Uterus (tissue), 2 donors: ENCODE results near the gene PLA2G2E.

Experiments
- POLR2A ChIP-seq, 2 donors: fragments of 450-650 bp; IDR thresholded peaks; one replicate each; pipeline ENCODE4 v1.6.1; 2016; ENCODE audit warnings: antibody characterized with exemption in 2 of 2, mild to moderate bottlenecking in 1 of 2, moderate library complexity in 1 of 2
- TF ChIP-seq, protein P1 (sequence below), 4 experiments: fragments of 200-600 bp in 2 of 4; fragments of 450-650 bp in 2 of 4; sonication (generic) in 2 of 4; IDR thresholded peaks; one replicate each; pipeline ENCODE4 v1.5.1; 2016 to 2019; ENCODE audit warnings: antibody characterized with exemption in 4 of 4, mild to moderate bottlenecking in 2 of 4, moderate library complexity in 1 of 4

DNA sequence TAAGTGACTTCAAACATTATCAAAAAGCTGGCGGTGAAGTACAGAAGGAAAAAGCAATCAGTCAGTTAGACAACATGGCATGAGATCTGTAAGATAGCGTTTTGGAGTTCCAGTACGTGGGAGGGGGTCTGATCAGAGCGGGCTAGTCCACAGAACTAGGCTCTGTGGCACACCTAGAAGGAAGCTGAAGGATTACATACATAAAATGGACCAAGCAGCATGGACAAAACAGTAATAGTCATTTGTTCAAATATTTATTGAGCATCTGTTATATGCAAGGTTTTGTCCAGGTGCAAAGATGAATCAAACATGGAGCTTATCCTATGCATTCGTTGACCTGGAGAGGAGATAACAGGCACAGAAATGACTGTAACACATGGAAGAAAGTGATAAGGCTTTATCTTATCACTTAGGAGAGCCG, 22.9 kb upstream of the PLA2G2E start:
- TF ChIP-seq, protein P1, sequence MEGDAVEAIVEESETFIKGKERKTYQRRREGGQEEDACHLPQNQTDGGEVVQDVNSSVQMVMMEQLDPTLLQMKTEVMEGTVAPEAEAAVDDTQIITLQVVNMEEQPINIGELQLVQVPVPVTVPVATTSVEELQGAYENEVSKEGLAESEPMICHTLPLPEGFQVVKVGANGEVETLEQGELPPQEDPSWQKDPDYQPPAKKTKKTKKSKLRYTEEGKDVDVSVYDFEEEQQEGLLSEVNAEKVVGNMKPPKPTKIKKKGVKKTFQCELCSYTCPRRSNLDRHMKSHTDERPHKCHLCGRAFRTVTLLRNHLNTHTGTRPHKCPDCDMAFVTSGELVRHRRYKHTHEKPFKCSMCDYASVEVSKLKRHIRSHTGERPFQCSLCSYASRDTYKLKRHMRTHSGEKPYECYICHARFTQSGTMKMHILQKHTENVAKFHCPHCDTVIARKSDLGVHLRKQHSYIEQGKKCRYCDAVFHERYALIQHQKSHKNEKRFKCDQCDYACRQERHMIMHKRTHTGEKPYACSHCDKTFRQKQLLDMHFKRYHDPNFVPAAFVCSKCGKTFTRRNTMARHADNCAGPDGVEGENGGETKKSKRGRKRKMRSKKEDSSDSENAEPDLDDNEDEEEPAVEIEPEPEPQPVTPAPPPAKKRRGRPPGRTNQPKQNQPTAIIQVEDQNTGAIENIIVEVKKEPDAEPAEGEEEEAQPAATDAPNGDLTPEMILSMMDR (IDR thresholded peaks at IDR 0.05): no peak
- no peak for TF ChIP-seq POLR2A (IDR thresholded peaks at IDR 0.05)
